GM18508 (cell line): ENCODE results near the gene EEF1A1.
"Not testable (repeated sequence)": the region's sequence is repeated elsewhere in the genome, so short reads cannot be mapped to it uniquely, and the experiment has no call there.

ENCODE experiments used
- ATAC-seq: cut with Tn5 transposase; IDR thresholded peaks from one replicate; pipeline ENCODE4 v1.9.1; 2021; ENCODE audit warnings: moderate number of reproducible peaks; ENCODE audit not compliant: insufficient read depth, unreplicated experiment

Gene EEF1A1

DNA sequence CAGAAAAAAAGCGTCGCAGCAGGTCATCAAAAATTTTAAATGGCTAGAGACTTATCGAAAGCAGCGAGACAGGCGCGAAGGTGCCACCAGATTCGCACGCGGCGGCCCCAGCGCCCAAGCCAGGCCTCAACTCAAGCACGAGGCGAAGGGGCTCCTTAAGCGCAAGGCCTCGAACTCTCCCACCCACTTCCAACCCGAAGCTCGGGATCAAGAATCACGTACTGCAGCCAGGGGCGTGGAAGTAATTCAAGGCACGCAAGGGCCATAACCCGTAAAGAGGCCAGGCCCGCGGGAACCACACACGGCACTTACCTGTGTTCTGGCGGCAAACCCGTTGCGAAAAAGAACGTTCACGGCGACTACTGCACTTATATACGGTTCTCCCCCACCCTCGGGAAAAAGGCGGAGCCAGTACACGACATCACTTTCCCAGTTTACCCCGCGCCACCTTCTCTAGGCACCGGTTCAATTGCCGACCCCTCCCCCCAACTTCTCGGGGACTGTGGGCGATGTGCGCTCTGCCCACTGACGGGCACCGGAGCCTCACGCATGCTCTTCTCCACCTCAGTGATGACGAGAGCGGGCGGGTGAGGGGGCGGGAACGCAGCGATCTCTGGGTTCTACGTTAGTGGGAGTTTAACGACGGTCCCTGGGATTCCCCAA, at the start of gene EEF1A1:
EEF1A1 (minus strand) TSS at position 345 of the 663 bp plus-strand sequence. CDS start 1,006 bp downstream, outside the sequence.
- ATAC-seq, result peak; percentile 55

DNA sequence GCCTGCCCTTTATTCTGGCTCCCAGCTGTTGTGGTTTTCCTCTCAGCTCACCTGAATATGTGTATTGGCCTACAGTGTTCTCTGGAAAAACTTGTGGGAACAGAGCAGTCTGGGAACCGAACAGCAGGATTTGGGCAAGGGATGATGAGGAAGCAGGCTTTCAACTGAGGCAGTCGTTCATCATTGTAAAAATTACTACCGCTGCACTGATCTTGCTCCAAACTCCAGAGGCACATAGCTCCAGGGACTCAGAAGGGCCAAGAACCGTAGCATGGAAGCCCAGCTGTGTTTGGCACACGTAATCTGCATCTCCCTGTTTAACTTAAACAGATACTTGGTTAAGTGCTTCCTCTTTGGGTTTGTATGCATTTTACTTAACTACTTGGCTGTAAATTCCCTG, 48.3 kb upstream of the EEF1A1 start:
- ATAC-seq, result no peak

GRCh38 chr6:73566954-73567591, 46.2 kb upstream of the EEF1A1 start:
- no peak for ATAC-seq

DNA sequence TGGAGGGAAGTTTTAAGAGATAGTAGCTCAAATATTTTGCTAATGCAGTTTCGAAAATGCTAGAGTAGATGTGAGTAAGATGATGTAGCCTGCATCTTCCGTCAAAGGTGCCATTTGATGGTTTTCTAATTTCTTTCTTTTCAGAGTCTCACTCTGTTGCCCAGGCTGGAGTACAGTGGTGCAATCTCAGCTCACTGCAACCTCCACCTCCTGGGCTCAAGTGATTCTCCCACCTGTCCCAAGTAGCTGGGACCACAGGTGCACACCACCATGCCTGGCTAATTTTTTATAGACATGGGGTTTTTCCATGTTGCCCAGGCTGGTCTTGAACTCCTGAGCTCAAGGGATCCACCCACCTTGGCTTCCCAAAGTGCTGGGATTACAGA, 45.6 kb upstream of the EEF1A1 start:
- ATAC-seq, result not testable (repeated sequence)

DNA sequence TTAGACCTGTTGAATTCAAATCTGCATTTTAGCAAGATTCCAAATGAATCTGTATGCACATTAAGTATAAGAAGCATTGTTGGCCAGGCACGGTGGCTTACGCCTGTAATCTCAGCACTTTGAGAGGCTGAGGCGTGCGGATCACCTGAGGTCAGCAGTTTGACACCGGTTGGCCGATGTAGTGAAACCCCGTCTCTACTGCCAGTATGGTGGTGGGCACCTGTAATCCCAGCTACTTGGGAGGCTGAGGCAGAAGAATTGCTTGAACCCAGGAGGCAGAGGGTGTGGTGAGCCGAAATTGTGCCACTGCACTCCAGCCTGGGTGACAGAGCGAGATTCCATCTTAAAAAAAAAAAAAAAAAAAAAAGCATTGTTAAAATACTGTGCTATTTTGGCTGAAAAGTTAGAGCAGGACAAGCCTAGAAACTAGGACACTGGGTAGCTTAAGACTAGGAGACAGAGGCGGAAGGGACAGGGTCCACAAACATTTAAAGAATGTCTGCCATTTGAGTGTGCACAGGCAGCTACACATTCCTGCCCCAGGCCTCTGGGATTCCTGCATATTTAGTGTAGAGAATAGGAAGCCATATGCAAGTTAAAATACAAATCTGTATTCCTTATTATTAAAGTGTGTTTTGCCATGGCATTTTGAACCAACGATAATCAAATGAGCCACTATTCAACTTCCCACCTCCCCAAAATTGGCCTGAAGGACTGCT, 45.1 kb upstream of the EEF1A1 start:
- ATAC-seq, result no peak

DNA sequence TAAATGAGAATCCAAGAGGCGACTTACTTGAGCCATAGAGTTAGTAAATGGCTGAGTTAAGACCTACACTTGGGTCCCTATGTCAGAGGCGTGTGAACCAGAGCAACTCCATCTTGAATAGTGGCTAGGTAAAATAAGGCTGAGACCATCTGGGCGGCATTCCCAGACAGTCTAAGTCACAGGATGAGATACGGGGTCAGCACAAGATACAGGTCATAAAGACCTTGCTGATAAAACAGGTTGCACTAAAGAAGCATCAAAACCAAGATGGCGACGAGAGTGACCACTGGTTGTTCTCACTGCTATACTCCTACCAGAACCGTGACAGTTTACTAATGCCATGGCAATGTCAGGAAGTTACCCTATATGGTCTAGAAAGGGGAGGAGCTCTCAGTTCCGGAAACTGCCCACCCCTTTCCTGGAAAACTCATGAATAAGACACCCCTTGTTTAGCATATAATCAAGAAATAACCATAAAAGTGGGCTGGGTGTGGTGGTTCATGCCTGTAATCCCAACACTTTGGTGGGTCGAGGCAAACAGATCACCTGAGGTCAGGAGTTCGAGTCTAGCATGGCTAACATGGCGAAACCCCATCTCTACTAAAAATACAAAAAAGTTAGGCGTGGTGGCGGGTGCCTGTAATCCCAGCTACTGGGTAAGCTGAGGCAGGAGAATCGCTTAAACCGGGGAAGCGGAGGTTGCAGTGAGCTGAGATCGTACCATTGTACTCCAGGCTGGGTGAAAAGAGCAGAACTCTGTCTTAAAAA, 43.9 kb upstream of the EEF1A1 start:
- ATAC-seq, result no peak

GRCh38 chr6:73562558-73562957, 41.7 kb upstream of the EEF1A1 start:
- ATAC-seq, result no peak

DNA sequence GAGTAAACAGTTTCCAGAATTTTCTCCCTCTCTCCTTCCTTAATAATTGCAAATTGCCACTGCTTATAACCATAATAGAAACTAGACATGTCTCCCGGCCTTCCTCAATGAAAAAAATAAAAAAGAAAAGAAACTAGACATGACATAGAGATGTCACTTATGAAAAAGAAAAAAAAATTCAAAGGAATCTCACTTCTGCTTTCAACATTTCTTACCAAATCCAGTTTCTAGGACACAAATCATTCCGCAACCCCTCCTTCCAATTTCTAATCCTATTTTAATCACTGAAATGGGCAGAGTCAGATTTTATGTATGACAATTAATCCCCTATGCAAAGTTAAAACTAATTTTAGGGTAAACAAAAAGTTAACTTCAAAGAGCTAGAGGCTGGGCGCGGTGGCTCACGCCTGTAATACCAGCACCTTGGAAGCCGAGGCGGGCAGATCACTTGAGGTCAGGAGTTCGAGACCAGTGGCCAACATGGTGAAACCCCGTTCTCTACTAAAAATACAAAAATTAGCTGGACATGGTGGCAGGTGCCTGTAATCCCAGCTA, 40.1 kb upstream of the EEF1A1 start:
- peak; percentile 38 for ATAC-seq

DNA sequence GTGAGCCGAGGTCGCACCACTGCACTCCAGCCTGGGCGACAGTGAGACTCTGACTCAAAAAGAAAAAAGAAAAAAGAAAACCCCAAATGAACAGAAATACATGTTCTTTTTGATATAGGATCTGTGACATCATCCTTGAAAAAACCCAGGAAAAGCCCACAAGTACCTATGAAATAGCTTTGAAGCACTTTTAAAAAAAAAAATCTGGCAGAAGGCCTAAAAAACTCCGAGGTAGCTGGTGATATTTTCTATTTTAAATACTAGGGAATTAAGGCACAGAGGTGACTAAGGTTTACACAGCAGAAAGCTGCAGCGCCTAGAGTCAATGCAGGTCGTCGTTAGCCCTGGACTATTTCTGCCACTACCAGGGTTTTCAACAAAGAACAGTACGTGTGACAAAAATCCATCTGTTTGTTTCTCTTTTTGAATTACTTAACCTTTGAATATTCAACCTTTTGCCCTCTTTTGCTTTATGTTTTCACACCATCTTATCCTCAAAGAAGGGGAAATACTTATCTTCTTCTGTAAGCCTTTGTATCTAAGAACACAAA, 39.4 kb upstream of the EEF1A1 start:
- no peak for ATAC-seq

DNA sequence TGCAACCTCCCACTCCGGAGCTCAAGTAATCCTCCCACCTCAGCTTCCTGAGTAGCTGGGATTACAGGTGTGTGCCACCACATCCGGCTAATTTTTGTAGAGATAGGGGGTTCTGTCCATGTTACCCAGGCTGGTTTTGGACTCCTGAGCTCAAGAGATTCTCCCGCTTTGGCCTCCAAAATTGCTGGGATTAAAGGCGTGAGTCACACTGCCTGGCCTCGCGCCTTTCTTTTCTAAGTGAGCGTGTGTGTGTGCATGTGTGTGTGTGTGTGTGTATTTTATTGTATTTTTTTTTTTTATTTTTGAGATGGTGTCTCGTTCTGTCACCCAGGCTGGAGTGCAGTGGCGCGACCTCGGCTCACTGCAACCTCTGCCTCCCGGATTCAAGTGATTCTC, 38.6 kb upstream of the EEF1A1 start:
- not testable (repeated sequence) for ATAC-seq

GRCh38 chr6:73558624-73559398, 38.0 kb upstream of the EEF1A1 start:
- no peak for ATAC-seq

DNA sequence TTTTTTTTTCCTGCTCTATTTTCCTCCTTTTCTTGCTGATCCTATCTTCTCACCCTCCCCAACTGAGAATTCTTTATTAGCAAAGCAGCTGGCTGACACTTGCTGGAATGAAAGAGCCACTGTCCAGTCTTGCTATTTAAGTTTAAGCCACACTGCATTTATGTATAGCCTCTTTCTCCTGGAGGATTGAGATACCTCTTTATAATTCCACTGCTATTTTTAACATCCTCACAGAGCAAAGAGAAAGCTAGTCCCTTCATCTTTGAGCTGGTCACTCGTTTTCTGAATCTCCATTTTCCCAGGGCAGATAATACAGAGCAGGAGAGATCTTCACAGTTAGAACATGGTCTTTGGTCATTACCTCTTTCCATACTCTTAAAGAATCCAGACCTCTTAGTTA, 36.0 kb upstream of the EEF1A1 start:
- ATAC-seq, result no peak

DNA sequence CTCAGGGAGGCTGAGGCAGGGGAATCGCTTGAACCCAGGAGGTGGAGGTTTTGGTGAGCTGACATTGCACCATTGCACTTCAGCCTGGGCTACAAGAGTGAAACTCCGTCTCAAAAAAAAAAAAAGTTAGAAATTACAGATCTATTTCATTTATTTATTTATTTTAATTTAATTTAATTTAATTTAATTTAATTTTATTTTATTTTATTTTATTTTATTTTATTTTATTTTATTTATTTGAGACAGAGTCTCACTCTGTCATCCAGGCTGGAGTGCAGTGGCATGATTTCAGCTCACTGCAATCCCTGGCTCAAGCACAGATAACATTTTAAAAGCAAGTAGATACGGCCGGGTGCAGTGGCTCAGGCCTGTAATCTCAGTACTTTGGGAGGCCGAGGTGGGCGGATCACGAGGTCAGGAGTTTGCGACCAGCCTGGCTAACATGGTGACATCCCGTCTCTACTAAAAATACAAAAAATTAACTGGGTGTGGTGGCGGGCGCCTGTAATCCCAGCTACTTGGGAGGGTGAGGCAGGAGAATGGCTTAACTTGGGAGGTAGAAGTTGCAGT, 34.6 kb upstream of the EEF1A1 start:
- ATAC-seq, result not testable (repeated sequence)

DNA sequence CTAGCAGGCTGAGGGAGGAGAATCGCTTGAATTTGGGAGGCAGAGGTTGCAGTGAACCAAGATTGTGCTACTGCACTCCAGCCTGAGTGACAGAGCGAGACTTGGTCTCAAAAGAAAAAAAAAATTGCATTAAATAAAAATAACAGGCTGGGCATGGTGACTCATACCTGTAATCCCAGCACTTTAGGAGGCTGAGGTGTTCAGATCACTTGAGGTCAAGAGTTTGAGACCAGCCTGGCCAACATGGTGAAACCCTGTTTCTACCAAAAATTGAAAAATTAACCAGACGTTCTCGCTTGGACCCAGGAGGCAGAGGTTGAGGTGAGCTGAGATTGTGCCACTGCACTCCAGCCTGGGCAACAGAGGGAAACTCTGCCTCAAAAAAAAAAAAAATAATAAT, 30.3 kb upstream of the EEF1A1 start:
- ATAC-seq, result not testable (repeated sequence)

DNA sequence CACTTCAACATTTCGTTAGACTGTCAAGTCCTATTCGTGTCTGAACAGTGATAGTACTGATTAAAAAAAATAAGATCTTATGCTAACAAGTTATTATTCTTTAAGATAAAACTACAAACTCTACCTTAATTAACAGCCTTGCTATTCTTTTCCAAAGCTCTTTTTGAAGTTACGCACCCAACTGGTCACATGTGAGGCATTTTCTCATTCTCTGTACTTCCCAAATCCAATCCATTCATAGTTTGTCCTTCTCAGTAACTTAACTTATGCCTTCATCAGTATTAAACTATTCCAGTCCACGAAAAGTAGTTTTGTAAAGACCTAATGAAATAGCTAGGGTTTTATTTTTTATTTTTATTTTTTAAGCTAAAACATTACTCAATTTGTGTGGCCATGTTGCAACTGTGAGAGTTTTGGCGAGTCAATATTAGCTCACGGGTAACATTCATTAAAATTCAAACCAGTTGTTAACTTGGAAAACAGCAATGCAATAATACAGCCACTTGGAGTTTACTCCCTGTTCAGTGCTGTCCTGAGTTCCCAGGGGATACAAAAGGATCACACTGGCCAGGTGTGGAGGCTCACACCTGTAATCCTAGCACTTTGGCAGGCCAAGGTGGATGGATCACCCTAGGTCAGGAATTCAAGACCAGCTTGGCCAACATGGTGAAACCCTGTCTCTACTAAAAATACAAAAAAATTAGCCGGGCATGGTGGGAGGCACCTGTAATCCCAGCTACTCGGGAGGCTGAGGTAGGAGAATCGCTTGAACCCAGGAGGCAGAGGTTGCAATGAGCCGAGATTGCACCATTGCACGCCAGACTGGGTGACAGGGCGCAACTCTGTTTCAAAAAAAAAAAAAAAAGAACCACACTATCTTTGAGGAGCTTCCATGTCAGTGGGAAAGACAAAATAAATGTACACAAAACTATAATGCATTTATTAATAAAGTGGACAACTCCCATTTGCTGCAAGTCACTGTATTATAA, 27.9 kb upstream of the EEF1A1 start:
- ATAC-seq, result no peak

DNA sequence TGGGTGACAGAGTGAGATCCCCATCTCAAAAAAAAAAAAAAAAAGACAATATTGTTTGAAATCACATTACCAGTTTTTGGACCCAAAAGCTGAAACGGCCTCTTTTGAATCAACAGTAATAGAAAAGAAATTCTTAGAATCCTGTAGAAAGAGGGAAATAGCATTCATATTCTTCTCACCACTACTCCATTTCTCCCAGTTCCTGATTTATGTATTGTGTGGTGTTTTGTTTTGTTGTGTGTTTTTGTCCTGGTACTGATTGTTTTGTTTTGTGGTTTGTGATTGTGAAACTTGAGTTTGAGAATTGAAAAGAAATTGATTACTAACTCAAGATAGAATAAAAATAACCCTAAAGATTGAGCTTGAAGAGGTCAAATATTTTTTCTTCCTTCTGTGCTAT, 26.2 kb upstream of the EEF1A1 start:
- ATAC-seq, result no peak

GRCh38 chr6:73542891-73543290, 22.1 kb upstream of the EEF1A1 start:
- ATAC-seq, result no peak

DNA sequence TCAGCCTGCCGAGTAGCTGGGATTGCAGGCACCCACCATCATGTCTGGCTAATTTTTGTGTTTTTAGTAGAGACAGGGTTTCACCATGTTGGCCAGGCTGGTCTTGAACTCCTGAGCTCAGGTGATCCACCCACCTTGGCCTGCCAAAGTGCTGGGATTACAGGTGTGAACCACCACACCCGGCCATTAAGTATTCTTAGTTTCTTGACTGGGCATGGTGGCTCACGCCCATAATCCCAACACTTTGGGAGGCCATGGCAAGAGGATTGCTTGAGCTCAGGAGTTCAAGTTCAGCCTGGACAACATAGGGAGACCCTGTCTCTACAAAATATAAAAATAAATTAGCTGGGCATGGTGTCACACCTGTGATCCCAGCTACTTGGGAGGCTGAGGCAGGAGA, 21.6 kb upstream of the EEF1A1 start:
- not testable (repeated sequence) for ATAC-seq
